Measurements from ENCODE around the gene ST7L. TPM values are rescaled to one million over a fixed set of nuclear protein-coding genes. Genes with fewer than 3 reads are reported as not detected.

Gene ST7L
- polyA plus RNA-seq, 1 donor (not counting 4 experiments of a cell fraction or from before 2014, with no cell fraction given) = 13.4 TPM

- Histone ChIP-seq H3K4me1 (ENCODE audit: control insufficient read depth, extremely low read depth, insufficient read depth, low read length) (peaks cover 27% of the 10 kb centered on the region), H4K20me1 (ENCODE audit: control insufficient read depth, extremely low read depth, insufficient read depth, low read length) (no peaks in the 10 kb centered on the region), H3K4me3 (ENCODE audit: control insufficient read depth in 2 of 3, extremely low read depth in 1 of 3, insufficient read depth in 2 of 3, low read depth in 1 of 3, low read length in 3 of 3) (no peak overlapping the region), H3K27me3 (ENCODE audit: control insufficient read depth, extremely low read depth, insufficient read depth, low read length) (no peaks in the 10 kb centered on the region), H3K4me2 (ENCODE audit: control insufficient read depth, extremely low read depth, insufficient read depth, low read depth, low read length) (no peak overlapping the region), H3K9me3 (ENCODE audit: control insufficient read depth, low read depth, low read length) (no peaks in the 10 kb centered on the region), H3K9ac (ENCODE audit: control insufficient read depth, extremely low read depth, insufficient read depth, low read length) (no peak overlapping the region), H3K9me1 (ENCODE audit: control insufficient read depth, extremely low read depth, insufficient read depth, low read length) (no peaks in the 10 kb centered on the region), H3K27ac (ENCODE audit: control insufficient read depth, insufficient read depth, low read length) (no peak overlapping the region), H3K79me2 (ENCODE audit: control insufficient read depth, insufficient read depth, low read length) (peaks cover 48% of the 10 kb centered on the region), H2AFZ (ENCODE audit: control insufficient read depth, low read length) (no peak overlapping the region), H3K36me3 (ENCODE audit: control insufficient read depth in 2 of 2, extremely low read depth in 1 of 2, insufficient read depth in 2 of 2, low read length in 2 of 2) (peaks cover 8 to 10% of the 10 kb centered on the region in 2 experiments)
- TF ChIP-seq, protein P1, sequence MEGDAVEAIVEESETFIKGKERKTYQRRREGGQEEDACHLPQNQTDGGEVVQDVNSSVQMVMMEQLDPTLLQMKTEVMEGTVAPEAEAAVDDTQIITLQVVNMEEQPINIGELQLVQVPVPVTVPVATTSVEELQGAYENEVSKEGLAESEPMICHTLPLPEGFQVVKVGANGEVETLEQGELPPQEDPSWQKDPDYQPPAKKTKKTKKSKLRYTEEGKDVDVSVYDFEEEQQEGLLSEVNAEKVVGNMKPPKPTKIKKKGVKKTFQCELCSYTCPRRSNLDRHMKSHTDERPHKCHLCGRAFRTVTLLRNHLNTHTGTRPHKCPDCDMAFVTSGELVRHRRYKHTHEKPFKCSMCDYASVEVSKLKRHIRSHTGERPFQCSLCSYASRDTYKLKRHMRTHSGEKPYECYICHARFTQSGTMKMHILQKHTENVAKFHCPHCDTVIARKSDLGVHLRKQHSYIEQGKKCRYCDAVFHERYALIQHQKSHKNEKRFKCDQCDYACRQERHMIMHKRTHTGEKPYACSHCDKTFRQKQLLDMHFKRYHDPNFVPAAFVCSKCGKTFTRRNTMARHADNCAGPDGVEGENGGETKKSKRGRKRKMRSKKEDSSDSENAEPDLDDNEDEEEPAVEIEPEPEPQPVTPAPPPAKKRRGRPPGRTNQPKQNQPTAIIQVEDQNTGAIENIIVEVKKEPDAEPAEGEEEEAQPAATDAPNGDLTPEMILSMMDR (optimal IDR thresholded peaks at IDR 0.05 in 1 of 3, IDR thresholded peaks at IDR 0.05 in 1 of 3, conservative IDR thresholded peaks at IDR 0.05 in 1 of 3; ENCODE audit: extremely low read depth in 1 of 3, insufficient read depth in 2 of 3, low read length in 3 of 3) = peak; percentile 52 to 63 (median 54)
- TF ChIP-seq EZH2 (IDR thresholded peaks at IDR 0.05; ENCODE audit: low read length) = no peak
- FAIRE-seq = no peak
- DNase-seq (ENCODE audit: low read depth, low spot score) = no peak
- dilution Hi-C loops (cut with MboI; ENCODE audit: extremely low pct_ligation_motif_present, low sequenced_read_pairs) = no loop called here
These were observed 4.4 kb downstream of the ST7L start for GRCh38 chr1:112614460-112615065.

- dilution Hi-C loops (cut with MboI; ENCODE audit: extremely low pct_ligation_motif_present, low sequenced_read_pairs) = no loop called here
- peak overlapping the region; percentile 83 for H3K4me2 ChIP-seq (ENCODE audit: control insufficient read depth, extremely low read depth, insufficient read depth, low read depth, low read length)
- no peaks in the 10 kb centered on the region for H3K79me2 ChIP-seq (ENCODE audit: control insufficient read depth, insufficient read depth, low read length)
- peaks cover 19% of the 10 kb centered on the region for H3K4me1 ChIP-seq (ENCODE audit: control insufficient read depth, extremely low read depth, insufficient read depth, low read length)
- peaks cover 2 to 26% of the 10 kb centered on the region in 2 experiments for H3K36me3 ChIP-seq (ENCODE audit: control insufficient read depth in 2 of 2, extremely low read depth in 1 of 2, insufficient read depth in 2 of 2, low read length in 2 of 2)
- H2AFZ ChIP-seq (ENCODE audit: control insufficient read depth, low read length) = peak overlapping the region; percentile 86
- peak overlapping the region; percentile 99 for H3K27ac ChIP-seq (ENCODE audit: control insufficient read depth, insufficient read depth, low read length)
- peak overlapping the region in 2 of 3 experiments; percentile 38 to 40 for H3K4me3 ChIP-seq (ENCODE audit: control insufficient read depth in 2 of 3, extremely low read depth in 1 of 3, insufficient read depth in 2 of 3, low read depth in 1 of 3, low read length in 3 of 3)
- H3K27me3 ChIP-seq (ENCODE audit: control insufficient read depth, extremely low read depth, insufficient read depth, low read length) = no peaks in the 10 kb centered on the region
- TF ChIP-seq, protein P1 (optimal IDR thresholded peaks at IDR 0.05 in 1 of 3, IDR thresholded peaks at IDR 0.05 in 1 of 3, conservative IDR thresholded peaks at IDR 0.05 in 1 of 3; ENCODE audit: extremely low read depth in 1 of 3, insufficient read depth in 2 of 3, low read length in 3 of 3) = no peak
- no peak for TF ChIP-seq EZH2 (IDR thresholded peaks at IDR 0.05; ENCODE audit: low read length)
- H3K9me1 ChIP-seq (ENCODE audit: control insufficient read depth, extremely low read depth, insufficient read depth, low read length) = no peaks in the 10 kb centered on the region
- no peaks in the 10 kb centered on the region for H3K9me3 ChIP-seq (ENCODE audit: control insufficient read depth, low read depth, low read length)
- FAIRE-seq (peak; percentile 97), DNase-seq (ENCODE audit: low read depth, low spot score) (no peak)
- no peaks in the 10 kb centered on the region for H4K20me1 ChIP-seq (ENCODE audit: control insufficient read depth, extremely low read depth, insufficient read depth, low read length)
- peak overlapping the region; percentile 77 for H3K9ac ChIP-seq (ENCODE audit: control insufficient read depth, extremely low read depth, insufficient read depth, low read length)
These were observed 13.2 kb downstream of the ST7L start for GRCh38 chr1:112605633-112606327.

All from keratinocyte (primary cell).